Endothelial cell (in vitro differentiated cells): ENCODE data around the gene NDUFS7. TPM values are rescaled to one million over a fixed set of nuclear protein-coding genes. Genes with fewer than 3 reads are reported as not detected.

Experiments used
- DNase-seq: peaks from one replicate; pipeline ENCODE4 v3.0.0; 2021; ENCODE audit warnings: low spot score
- H3K27ac Mint-ChIP-seq: one replicate; pipeline ENCODE4 v1.8.0; 2021; ENCODE audit warnings: mixed read lengths, inconsistent platforms; ENCODE audit not compliant: unreplicated experiment
- H3K27me3 Mint-ChIP-seq: one replicate; pipeline ENCODE4 v1.8.0; 2021; ENCODE audit warnings: mild to moderate bottlenecking, moderate library complexity, mixed read lengths, inconsistent platforms; ENCODE audit not compliant: unreplicated experiment
- H3K36me3 Mint-ChIP-seq: one replicate; pipeline ENCODE4 v1.8.0; 2021; ENCODE audit warnings: mild to moderate bottlenecking, low read depth, mixed read lengths, inconsistent platforms; ENCODE audit not compliant: unreplicated experiment
- H3K4me1 Mint-ChIP-seq: one replicate; pipeline ENCODE4 v1.8.0; 2021; ENCODE audit warnings: mild to moderate bottlenecking, mixed read lengths, inconsistent platforms; ENCODE audit not compliant: unreplicated experiment
- H3K4me3 Mint-ChIP-seq: one replicate; pipeline ENCODE4 v1.8.0; 2021; ENCODE audit warnings: mild to moderate bottlenecking, mixed read lengths, inconsistent platforms; ENCODE audit not compliant: unreplicated experiment
- H3K9me3 Mint-ChIP-seq: one replicate; pipeline ENCODE4 v1.8.0; 2021; ENCODE audit warnings: mixed read lengths, inconsistent platforms; ENCODE audit not compliant: unreplicated experiment
- total RNA-seq: library from RNA; stranded (reverse); fragmentation: NEBNext Ultra II Directional; extraction: Animal tissue kit (Norgen Biotek cat#: 25700); gene quantifications from one replicate; pipeline ENCODE4 v1.2.1, GENCODE V29; 2021; ENCODE audit not compliant: unreplicated experiment
- TF ChIP-seq, protein P1 (sequence below): fragments of 200-600 bp; sonication (generic); IDR thresholded peaks from one replicate; pipeline ENCODE4 v1.5.0; 2021; ENCODE audit warnings: antibody characterized with exemption; ENCODE audit not compliant: unreplicated experiment

NDUFS7 gene
- total RNA-seq, 1 donor from 2014 or later = 84.0 TPM

DNA sequence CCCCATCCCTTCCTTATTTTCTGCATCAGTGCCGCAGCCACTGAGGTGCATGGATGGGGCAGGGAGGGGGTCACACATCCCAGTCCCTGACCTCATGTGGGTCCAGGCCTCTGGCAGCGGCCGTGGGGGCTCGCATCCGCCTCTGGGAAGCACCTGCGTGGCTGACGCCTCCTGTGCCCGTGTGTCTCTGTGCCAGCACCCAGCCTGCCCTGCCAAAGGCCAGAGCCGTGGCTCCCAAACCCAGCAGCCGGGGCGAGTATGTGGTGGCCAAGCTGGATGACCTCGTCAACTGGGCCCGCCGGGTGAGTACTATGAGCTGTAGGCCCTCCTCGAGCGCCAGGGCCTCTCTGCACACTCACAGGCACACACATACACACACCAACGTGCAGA, 4.9 kb downstream of the NDUFS7 start:
- Mint-ChIP-seq H3K27ac (peak overlapping the region; percentile 24), H3K9me3 (no peaks in the 10 kb centered on the region), H3K36me3 (peaks cover 17% of the 10 kb centered on the region), H3K4me1 (peaks cover 5% of the 10 kb centered on the region), H3K27me3 (peaks cover 9% of the 10 kb centered on the region), H3K4me3 (peak overlapping the region; percentile 69)
- TF ChIP-seq, protein P1, sequence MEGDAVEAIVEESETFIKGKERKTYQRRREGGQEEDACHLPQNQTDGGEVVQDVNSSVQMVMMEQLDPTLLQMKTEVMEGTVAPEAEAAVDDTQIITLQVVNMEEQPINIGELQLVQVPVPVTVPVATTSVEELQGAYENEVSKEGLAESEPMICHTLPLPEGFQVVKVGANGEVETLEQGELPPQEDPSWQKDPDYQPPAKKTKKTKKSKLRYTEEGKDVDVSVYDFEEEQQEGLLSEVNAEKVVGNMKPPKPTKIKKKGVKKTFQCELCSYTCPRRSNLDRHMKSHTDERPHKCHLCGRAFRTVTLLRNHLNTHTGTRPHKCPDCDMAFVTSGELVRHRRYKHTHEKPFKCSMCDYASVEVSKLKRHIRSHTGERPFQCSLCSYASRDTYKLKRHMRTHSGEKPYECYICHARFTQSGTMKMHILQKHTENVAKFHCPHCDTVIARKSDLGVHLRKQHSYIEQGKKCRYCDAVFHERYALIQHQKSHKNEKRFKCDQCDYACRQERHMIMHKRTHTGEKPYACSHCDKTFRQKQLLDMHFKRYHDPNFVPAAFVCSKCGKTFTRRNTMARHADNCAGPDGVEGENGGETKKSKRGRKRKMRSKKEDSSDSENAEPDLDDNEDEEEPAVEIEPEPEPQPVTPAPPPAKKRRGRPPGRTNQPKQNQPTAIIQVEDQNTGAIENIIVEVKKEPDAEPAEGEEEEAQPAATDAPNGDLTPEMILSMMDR = no peak
- no peak for DNase-seq

DNA sequence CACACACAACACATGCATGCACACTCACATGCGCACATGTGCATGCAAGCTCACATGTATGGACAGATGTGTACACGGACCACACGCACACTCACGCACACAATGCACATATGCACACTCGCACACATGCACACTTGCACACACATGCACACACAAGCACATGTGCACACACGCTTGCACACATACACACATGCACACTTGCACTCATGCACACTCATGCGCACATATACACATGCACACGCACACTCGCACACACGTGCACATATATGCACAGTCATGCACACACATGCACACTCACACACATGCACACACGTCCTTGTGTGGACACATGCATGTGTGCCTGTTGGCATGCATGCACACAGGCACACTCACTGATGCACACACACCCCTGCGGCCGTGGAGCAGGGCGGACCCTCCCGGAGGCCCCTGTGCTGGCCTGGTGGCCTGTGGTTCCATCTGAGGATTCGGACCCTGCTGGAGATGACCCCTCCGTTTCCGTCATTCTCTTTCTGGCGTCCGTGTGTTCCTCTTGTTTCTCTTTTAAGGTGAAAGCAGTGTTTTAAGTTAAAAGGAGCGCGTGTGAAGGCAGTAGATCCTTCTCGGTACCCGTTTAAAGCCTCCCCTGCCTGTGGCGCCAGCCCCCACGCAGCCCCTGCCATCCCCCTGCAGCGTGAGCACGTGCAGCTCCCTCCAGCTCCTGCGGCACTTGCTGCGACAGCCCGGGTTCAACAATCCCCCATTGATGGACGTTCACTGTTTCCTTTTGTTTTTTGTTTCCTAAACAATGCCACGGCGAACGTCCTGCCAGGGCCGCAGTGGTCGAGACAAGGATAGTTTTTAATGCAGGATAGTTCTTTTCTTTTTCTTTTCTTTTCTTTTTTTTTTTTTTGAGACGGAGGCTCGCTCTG, 5.6 kb downstream of the NDUFS7 start:
- H3K27ac Mint-ChIP-seq = peak overlapping the region; percentile 24
- peaks cover 5% of the 10 kb centered on the region for H3K4me1 Mint-ChIP-seq
- H3K27me3 Mint-ChIP-seq = peaks cover 9% of the 10 kb centered on the region
- H3K9me3 Mint-ChIP-seq = no peaks in the 10 kb centered on the region
- no peak for DNase-seq
- TF ChIP-seq, protein P1 = no peak
- peak overlapping the region; percentile 69 for H3K4me3 Mint-ChIP-seq
- peaks cover 17% of the 10 kb centered on the region for H3K36me3 Mint-ChIP-seq

DNA sequence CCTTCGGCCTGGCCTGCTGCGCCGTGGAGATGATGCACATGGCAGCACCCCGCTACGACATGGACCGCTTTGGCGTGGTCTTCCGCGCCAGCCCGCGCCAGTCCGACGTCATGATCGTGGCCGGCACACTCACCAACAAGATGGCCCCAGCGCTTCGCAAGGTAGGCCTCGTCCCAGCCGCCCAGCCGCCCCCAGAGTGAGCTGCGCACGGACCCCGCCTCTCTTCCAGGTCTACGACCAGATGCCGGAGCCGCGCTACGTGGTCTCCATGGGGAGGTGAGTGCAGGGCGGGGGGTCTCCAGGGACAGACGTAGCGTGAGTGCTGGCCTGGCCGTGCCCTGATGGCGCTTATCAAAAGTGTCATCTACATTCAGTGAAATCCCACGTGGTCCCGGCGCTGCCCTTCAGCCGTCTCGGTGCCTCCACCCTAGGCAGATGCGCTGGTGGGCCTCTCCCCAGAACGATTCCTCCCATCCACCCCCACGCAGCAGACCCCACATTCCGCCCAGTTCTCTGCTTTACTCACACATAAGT, 7.2 kb downstream of the NDUFS7 start:
- Mint-ChIP-seq H3K4me3 (no peak overlapping the region), H3K27me3 (peaks cover 7% of the 10 kb centered on the region), H3K36me3 (peaks cover 17% of the 10 kb centered on the region), H3K9me3 (no peaks in the 10 kb centered on the region), H3K4me1 (peaks cover 2% of the 10 kb centered on the region), H3K27ac (no peak overlapping the region)
- TF ChIP-seq, protein P1 = no peak
- DNase-seq = no peak

DNA sequence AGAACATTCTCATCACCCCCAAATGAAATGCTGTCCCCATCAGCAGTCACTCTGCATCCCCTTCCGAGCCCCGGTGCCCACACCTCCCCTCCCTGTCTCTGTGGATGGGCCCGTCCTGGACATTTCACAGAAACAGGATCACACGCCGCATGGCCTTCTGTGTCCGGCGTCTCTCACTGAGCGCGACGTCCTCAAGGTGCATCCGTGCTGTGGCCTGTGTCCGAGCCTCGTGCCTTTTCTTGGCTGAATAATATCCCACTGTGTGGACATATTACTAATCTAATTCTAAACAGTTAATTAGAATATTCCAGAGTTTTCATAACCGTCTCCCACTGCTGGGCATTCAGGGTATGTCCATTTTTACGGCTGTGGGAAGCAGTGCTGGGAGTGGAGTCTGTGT, 8.7 kb downstream of the NDUFS7 start:
- DNase-seq = no peak
- no peak overlapping the region for H3K27ac Mint-ChIP-seq
- H3K9me3 Mint-ChIP-seq = no peaks in the 10 kb centered on the region
- peaks cover 2% of the 10 kb centered on the region for H3K4me1 Mint-ChIP-seq
- peaks cover 17% of the 10 kb centered on the region for H3K36me3 Mint-ChIP-seq
- TF ChIP-seq, protein P1 = no peak
- peak overlapping the region; percentile 79 for H3K4me3 Mint-ChIP-seq
- H3K27me3 Mint-ChIP-seq = peaks cover 9% of the 10 kb centered on the region
